Astrocyte (in vitro differentiated cells and primary cell): ENCODE data around the gene SMG1. TPM values are rescaled to one million over a fixed set of nuclear protein-coding genes. Genes with fewer than 3 reads are reported as not detected.
A peak's percentile ranks its signal among the peaks of the same experiment; 100 is the strongest.
"Not testable (repeated sequence)": the region's sequence is repeated elsewhere in the genome, so short reads cannot be mapped to it uniquely, and the experiment has no call there.

ENCODE experiments used
- DNase-seq: peaks from one replicate; pipeline ENCODE4 v3.0.0-alpha.2; 2010; ENCODE audit warnings: low read depth
- FAIRE-seq: peaks from 2 replicates; lab custom pipeline; 2011; peaks lifted over from hg19 to GRCh38; lab: Jason Lieb, UNC
- H2AFZ ChIP-seq: 2 replicates; pipeline ENCODE4 v1.6.0; 2012; ENCODE audit warnings: low read depth, low read length, inconsistent platforms
- H3K27ac ChIP-seq: 2 replicates; pipeline ENCODE4 v1.5.1; 2011; ENCODE audit warnings: low read depth, low read length, inconsistent platforms
- H3K27me3 ChIP-seq: 2 replicates; pipeline ENCODE4 v1.6.0; 2011; ENCODE audit warnings: low read length, inconsistent platforms; ENCODE audit not compliant: insufficient read depth
- H3K36me3 ChIP-seq: 2 replicates; pipeline ENCODE4 v1.5.1; 2011; ENCODE audit warnings: low read length, inconsistent platforms; ENCODE audit not compliant: insufficient read depth
- H3K4me1 ChIP-seq: 2 replicates; pipeline ENCODE4 v1.5.1; 2011; ENCODE audit warnings: low read length, inconsistent platforms; ENCODE audit not compliant: insufficient read depth
- H3K4me2 ChIP-seq: 2 replicates; pipeline ENCODE4 v1.6.0; 2012; ENCODE audit warnings: low read length, inconsistent platforms
- H3K4me3 ChIP-seq: 2 replicates; pipeline ENCODE4 v1.5.1; 2011; ENCODE audit warnings: low read depth, mild to moderate bottlenecking, low read length, inconsistent platforms; ENCODE audit not compliant: insufficient read depth
- H3K79me2 ChIP-seq: 2 replicates; pipeline ENCODE4 v1.6.0; 2012; ENCODE audit warnings: mild to moderate bottlenecking, low read length, inconsistent platforms; ENCODE audit not compliant: insufficient read depth
- H3K9ac ChIP-seq: 2 replicates; pipeline ENCODE4 v1.6.0; 2012; ENCODE audit warnings: mild to moderate bottlenecking, low read length, inconsistent platforms
- H3K9me3 ChIP-seq: 2 replicates; pipeline ENCODE4 v1.5.1; 2012; ENCODE audit warnings: low read depth, mild to moderate bottlenecking, low read length, inconsistent platforms; ENCODE audit not compliant: insufficient read depth
- H4K20me1 ChIP-seq: 2 replicates; pipeline ENCODE4 v1.6.0; 2012; ENCODE audit warnings: low read length, inconsistent platforms; ENCODE audit not compliant: insufficient read depth
- H3K27ac Mint-ChIP-seq: one replicate; pipeline ENCODE4 v1.8.0; 2021; ENCODE audit warnings: mild to moderate bottlenecking, mixed read lengths; ENCODE audit not compliant: unreplicated experiment
- H3K27me3 Mint-ChIP-seq: one replicate; pipeline ENCODE4 v1.8.0; 2021; ENCODE audit warnings: low read depth, mixed read lengths; ENCODE audit not compliant: unreplicated experiment
- H3K36me3 Mint-ChIP-seq: one replicate; pipeline ENCODE4 v1.8.0; 2021; ENCODE audit warnings: low read depth, mixed read lengths; ENCODE audit not compliant: unreplicated experiment
- H3K4me1 Mint-ChIP-seq: one replicate; pipeline ENCODE4 v1.8.0; 2021; ENCODE audit warnings: low read depth, mixed read lengths; ENCODE audit not compliant: unreplicated experiment
- H3K4me3 Mint-ChIP-seq: one replicate; pipeline ENCODE4 v1.8.0; 2021; ENCODE audit warnings: mild to moderate bottlenecking, moderate library complexity, mixed read lengths; ENCODE audit not compliant: unreplicated experiment
- H3K9me3 Mint-ChIP-seq: one replicate; pipeline ENCODE4 v1.8.0; 2021; ENCODE audit warnings: mild to moderate bottlenecking, mixed read lengths; ENCODE audit not compliant: unreplicated experiment
- EZH2 ChIP-seq: IDR thresholded peaks from 2 replicates; pipeline ENCODE4 v1.6.1; 2012; ENCODE audit warnings: mild to moderate bottlenecking, low read length, inconsistent platforms; ENCODE audit not compliant: insufficient read depth
- total RNA-seq: library from RNA; stranded (reverse); gene quantifications from 2 replicates; pipeline ENCODE4 v1.2.1, GENCODE V29; 2021
- TF ChIP-seq, protein P1 (sequence below): IDR thresholded peaks from 2 replicates; pipeline ENCODE4 v1.5.1; 2011; ENCODE audit warnings: low read depth, mild to moderate bottlenecking, inconsistent platforms, low read length, moderate library complexity; ENCODE audit not compliant: insufficient read depth

The SMG1 gene
- total RNA-seq, 1 donor from 2014 or later = 97.4 TPM

GRCh38 chr16:18869043-18869771 lies 57.0 kb downstream of the SMG1 start:
- not testable (repeated sequence) for H3K4me1 Mint-ChIP-seq, H2AFZ ChIP-seq, H3K27me3 Mint-ChIP-seq, H3K4me2 ChIP-seq, H3K4me3 ChIP-seq, H3K4me1 ChIP-seq, H3K79me2 ChIP-seq, H3K9ac ChIP-seq, DNase-seq, H3K36me3 ChIP-seq, H3K27me3 ChIP-seq, H3K9me3 Mint-ChIP-seq, FAIRE-seq, H3K9me3 ChIP-seq, H3K36me3 Mint-ChIP-seq, H4K20me1 ChIP-seq, H3K27ac ChIP-seq, H3K4me3 Mint-ChIP-seq
- peak overlapping the region; percentile 12 for H3K27ac Mint-ChIP-seq

DNA sequence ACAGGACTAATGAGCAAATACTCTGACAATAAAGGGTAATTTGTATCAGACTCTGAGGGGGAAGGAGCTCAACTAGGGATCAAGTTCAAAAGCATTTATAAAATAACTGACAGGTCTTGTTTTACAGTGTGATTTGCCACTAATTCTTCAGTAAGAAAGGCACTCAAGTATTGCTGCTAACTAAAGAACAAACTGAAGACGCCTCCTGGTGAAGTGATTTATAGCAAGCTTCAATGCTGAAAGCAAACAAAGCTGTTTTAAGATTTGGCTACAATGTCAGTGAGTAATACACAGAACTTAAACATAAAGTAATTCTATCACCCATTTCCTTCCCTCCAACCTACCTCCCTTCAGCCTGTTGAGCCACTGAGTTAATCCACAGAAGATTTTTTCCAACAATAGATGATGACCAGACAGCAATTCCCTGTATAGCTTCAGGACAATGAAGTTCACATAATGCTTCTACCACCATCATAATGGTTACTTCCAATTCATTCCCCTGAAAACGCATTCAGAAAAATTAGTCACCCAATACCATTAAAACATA lies 59.9 kb downstream of the SMG1 start:
- not testable (repeated sequence) for H3K4me3 Mint-ChIP-seq, H3K9ac ChIP-seq, H3K27ac Mint-ChIP-seq, H3K27ac ChIP-seq, H3K4me1 ChIP-seq, H3K36me3 ChIP-seq, H3K9me3 Mint-ChIP-seq, H3K36me3 Mint-ChIP-seq, H2AFZ ChIP-seq, H3K9me3 ChIP-seq, H3K79me2 ChIP-seq, H4K20me1 ChIP-seq, H3K27me3 Mint-ChIP-seq, FAIRE-seq, H3K4me3 ChIP-seq, H3K27me3 ChIP-seq
- DNase-seq = peak; percentile 52
- peak overlapping the region; percentile 26 for H3K4me2 ChIP-seq
- peaks cover 11% of the 10 kb centered on the region for H3K4me1 Mint-ChIP-seq

GRCh38 chr16:18862891-18863290 lies 63.3 kb downstream of the SMG1 start:
- not testable (repeated sequence) for H3K9me3 Mint-ChIP-seq, H3K4me1 Mint-ChIP-seq, H3K27me3 ChIP-seq, H3K27me3 Mint-ChIP-seq, H4K20me1 ChIP-seq, H3K27ac Mint-ChIP-seq, H3K4me3 Mint-ChIP-seq, H3K36me3 Mint-ChIP-seq, H3K4me3 ChIP-seq, H3K4me2 ChIP-seq, H3K36me3 ChIP-seq, DNase-seq, FAIRE-seq, H2AFZ ChIP-seq, H3K4me1 ChIP-seq, H3K9ac ChIP-seq, H3K27ac ChIP-seq, H3K79me2 ChIP-seq, H3K9me3 ChIP-seq

DNA sequence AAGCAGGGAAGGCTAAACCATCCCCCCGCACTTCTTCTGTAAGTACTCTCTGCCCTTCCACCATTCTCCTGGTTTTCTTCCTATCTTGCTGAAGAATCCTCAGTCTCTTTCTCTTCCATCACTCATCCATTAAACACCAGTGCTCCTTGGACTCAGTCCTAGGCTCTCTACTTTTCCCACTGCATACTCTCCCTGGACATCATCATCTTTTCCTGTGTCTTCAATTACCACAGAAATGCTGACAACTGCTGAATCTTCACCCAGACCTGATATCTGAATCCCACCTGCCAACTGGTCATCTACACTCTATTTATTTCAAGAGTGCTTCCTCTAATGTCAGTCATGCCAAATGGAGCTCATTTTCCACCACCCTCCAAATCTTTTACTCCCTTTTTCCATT lies 71.0 kb downstream of the SMG1 start:
- DNase-seq (no peak), FAIRE-seq (no peak)
- no peak overlapping the region for H3K4me2 ChIP-seq
- no peak overlapping the region for H3K27ac ChIP-seq
- H2AFZ ChIP-seq = no peak overlapping the region
- H3K9ac ChIP-seq = no peak overlapping the region
- H4K20me1 ChIP-seq = peaks cover 16% of the 10 kb centered on the region
- H3K36me3 Mint-ChIP-seq = peaks cover 16% of the 10 kb centered on the region
- no peaks in the 10 kb centered on the region for H3K4me1 Mint-ChIP-seq
- H3K27me3 Mint-ChIP-seq = no peaks in the 10 kb centered on the region
- H3K27me3 ChIP-seq = no peaks in the 10 kb centered on the region
- no peak overlapping the region for H3K27ac Mint-ChIP-seq
- H3K9me3 ChIP-seq = no peaks in the 10 kb centered on the region
- no peak for TF ChIP-seq EZH2
- TF ChIP-seq, protein P1, sequence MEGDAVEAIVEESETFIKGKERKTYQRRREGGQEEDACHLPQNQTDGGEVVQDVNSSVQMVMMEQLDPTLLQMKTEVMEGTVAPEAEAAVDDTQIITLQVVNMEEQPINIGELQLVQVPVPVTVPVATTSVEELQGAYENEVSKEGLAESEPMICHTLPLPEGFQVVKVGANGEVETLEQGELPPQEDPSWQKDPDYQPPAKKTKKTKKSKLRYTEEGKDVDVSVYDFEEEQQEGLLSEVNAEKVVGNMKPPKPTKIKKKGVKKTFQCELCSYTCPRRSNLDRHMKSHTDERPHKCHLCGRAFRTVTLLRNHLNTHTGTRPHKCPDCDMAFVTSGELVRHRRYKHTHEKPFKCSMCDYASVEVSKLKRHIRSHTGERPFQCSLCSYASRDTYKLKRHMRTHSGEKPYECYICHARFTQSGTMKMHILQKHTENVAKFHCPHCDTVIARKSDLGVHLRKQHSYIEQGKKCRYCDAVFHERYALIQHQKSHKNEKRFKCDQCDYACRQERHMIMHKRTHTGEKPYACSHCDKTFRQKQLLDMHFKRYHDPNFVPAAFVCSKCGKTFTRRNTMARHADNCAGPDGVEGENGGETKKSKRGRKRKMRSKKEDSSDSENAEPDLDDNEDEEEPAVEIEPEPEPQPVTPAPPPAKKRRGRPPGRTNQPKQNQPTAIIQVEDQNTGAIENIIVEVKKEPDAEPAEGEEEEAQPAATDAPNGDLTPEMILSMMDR = no peak
- H3K4me1 ChIP-seq = no peaks in the 10 kb centered on the region
- H3K4me3 Mint-ChIP-seq = no peak overlapping the region
- H3K9me3 Mint-ChIP-seq = no peaks in the 10 kb centered on the region
- no peak overlapping the region for H3K4me3 ChIP-seq
- peaks cover 45% of the 10 kb centered on the region for H3K36me3 ChIP-seq
- H3K79me2 ChIP-seq = no peaks in the 10 kb centered on the region
